OCI-LY3 (cell line): ENCODE data around the gene PIK3CB.
"Not testable (repeated sequence)": the region's sequence is repeated elsewhere in the genome, so short reads cannot be mapped to it uniquely, and the experiment has no call there.

Experiments
- H2AFZ ChIP-seq: fragments of 200-600, 300-600 bp; shearing (Covaris generic); 2 replicates; pipeline ENCODE4 v1.6.0; 2014; ENCODE audit warnings: antibody characterized with exemption, low read depth, low read length
- H3K27ac ChIP-seq: fragments of 200-600, 300-600 bp; sonication (generic); 2 replicates; pipeline ENCODE4 v1.5.1; 2014; ENCODE audit warnings: mild to moderate bottlenecking, low read length, moderate library complexity, mixed read lengths
- H3K27me3 ChIP-seq: fragments of 200-600, 300-600 bp; sonication (generic); 2 replicates; pipeline ENCODE4 v1.6.1; 2014; ENCODE audit warnings: low read depth, low read length, mixed read lengths
- H3K36me3 ChIP-seq: fragments of 200-600, 300-600 bp; sonication (generic); replicated peaks from 2 replicates; pipeline ENCODE3; 2014; ENCODE audit warnings: low read depth, low read length, mixed read lengths
- H3K4me1 ChIP-seq: fragments of 300-600, 200-600 bp; sonication (generic); 2 replicates; pipeline ENCODE4 v1.6.1; 2014; ENCODE audit warnings: low read length, mixed read lengths
- H3K4me2 ChIP-seq: fragments of 200-600, 300-600 bp; sonication (generic); 2 replicates; pipeline ENCODE4 v1.6.1; 2014; ENCODE audit warnings: low read length, mixed read lengths
- H3K4me3 ChIP-seq: fragments of 300-600, 200-600 bp; sonication (generic); 2 replicates; pipeline ENCODE4 v1.5.1; 2014; ENCODE audit warnings: antibody characterized with exemption, mild to moderate bottlenecking, low read length, moderate library complexity
- H3K79me2 ChIP-seq: fragments of 300-600, 200-600 bp; shearing (Covaris generic); 2 replicates; pipeline ENCODE4 v1.6.1; 2014; ENCODE audit warnings: mild to moderate bottlenecking, low read length, mixed read lengths
- H3K9ac ChIP-seq: fragments of 300-600, 200-600 bp; shearing (Covaris generic); 2 replicates; pipeline ENCODE4 v1.6.0; 2014; ENCODE audit warnings: mild to moderate bottlenecking, low read length, moderate library complexity
- H3K9me3 ChIP-seq: fragments of 200-600, 300-600 bp; shearing (Covaris generic); 2 replicates; pipeline ENCODE4 v1.6.1; 2014; ENCODE audit warnings: low read length, mixed read lengths; ENCODE audit not compliant: insufficient read depth
- H4K20me1 ChIP-seq: fragments of 200-600, 300-600 bp; sonication (generic); 2 replicates; pipeline ENCODE4 v1.6.1; 2016; ENCODE audit warnings: low read length, mixed read lengths; ENCODE audit not compliant: insufficient read depth
- EZH2phosphoT487 ChIP-seq: fragments of 200-600 bp; shearing (Covaris generic); IDR thresholded peaks from 2 replicates; pipeline ENCODE4 v1.6.1; 2018; ENCODE audit warnings: antibody characterized with exemption, mixed run types, low read depth
- TF ChIP-seq, protein P1 (sequence below): fragments of 200-600, 300-600 bp; sonication (generic); IDR thresholded peaks from 2 replicates; pipeline ENCODE4 v1.5.1; 2014; ENCODE audit warnings: antibody characterized with exemption, low read length, low read depth

PIK3CB gene

GRCh38 chr3:138835397-138835757 is 649 bp upstream of the PIK3CB start:
- Histone ChIP-seq H3K27ac (peak overlapping the region; percentile 61), H4K20me1 (peaks cover 8% of the 10 kb centered on the region; the same call in 1 of the 2 replicates), H2AFZ (peak overlapping the region; percentile 93), H3K79me2 (peaks cover 39% of the 10 kb centered on the region), H3K36me3 (peaks cover 3% of the 10 kb centered on the region), H3K9ac (peak overlapping the region; percentile 96), H3K4me1 (peaks cover 11% of the 10 kb centered on the region), H3K9me3 (no peaks in the 10 kb centered on the region), H3K4me3 (peak overlapping the region; percentile 80), H3K27me3 (no peaks in the 10 kb centered on the region), H3K4me2 (peak overlapping the region; percentile 85)
- TF ChIP-seq EZH2phosphoT487 = no peak
- TF ChIP-seq, protein P1, sequence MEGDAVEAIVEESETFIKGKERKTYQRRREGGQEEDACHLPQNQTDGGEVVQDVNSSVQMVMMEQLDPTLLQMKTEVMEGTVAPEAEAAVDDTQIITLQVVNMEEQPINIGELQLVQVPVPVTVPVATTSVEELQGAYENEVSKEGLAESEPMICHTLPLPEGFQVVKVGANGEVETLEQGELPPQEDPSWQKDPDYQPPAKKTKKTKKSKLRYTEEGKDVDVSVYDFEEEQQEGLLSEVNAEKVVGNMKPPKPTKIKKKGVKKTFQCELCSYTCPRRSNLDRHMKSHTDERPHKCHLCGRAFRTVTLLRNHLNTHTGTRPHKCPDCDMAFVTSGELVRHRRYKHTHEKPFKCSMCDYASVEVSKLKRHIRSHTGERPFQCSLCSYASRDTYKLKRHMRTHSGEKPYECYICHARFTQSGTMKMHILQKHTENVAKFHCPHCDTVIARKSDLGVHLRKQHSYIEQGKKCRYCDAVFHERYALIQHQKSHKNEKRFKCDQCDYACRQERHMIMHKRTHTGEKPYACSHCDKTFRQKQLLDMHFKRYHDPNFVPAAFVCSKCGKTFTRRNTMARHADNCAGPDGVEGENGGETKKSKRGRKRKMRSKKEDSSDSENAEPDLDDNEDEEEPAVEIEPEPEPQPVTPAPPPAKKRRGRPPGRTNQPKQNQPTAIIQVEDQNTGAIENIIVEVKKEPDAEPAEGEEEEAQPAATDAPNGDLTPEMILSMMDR = no peak

DNA sequence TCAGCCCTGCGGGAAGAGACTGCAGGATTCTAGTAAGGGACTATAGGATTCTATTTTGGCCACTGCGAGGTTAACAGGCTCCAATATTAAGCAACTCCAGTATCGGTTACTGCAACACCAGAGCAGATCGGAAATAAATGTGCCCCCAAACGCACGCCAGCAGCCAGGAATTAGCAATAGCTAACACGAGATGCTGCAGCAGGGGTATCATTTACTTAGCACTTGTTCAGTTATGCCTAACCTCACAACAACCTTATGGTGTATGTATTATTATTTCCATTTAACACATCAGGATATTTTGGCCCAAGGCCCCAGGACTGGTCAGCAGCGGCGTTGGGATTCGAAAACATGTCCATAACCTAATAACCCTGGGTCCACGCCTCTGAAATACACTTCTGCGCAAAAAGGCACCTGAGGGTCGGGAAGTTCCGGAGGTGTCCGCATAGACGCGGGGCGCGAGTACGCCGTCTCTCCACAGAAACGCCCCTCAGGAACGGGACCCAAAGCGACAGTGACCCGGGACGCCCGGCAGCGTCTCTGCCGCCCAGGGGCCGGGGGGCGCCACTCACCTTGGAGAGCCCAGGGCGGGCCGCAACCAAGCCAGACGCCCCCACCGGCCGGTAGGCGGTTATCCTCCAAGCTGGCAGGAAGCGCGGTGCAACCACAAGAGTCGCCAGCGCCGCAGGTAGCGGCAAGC is 681 bp downstream of the PIK3CB start:
- Histone ChIP-seq H3K9ac (peak overlapping the region; percentile 96), H4K20me1 (peaks cover 11% of the 10 kb centered on the region; the same call in 1 of the 2 replicates), H3K4me3 (peak overlapping the region; percentile 80), H3K4me2 (peak overlapping the region; percentile 89), H3K27ac (peak overlapping the region; percentile 51), H3K79me2 (peaks cover 53% of the 10 kb centered on the region), H3K9me3 (no peaks in the 10 kb centered on the region), H3K4me1 (peaks cover 11% of the 10 kb centered on the region), H3K36me3 (peaks cover 3% of the 10 kb centered on the region), H2AFZ (peak overlapping the region; percentile 55; the same call in 1 of the 2 replicates), H3K27me3 (no peaks in the 10 kb centered on the region)
- no peak for TF ChIP-seq EZH2phosphoT487
- TF ChIP-seq, protein P1 = peak; percentile 46

DNA sequence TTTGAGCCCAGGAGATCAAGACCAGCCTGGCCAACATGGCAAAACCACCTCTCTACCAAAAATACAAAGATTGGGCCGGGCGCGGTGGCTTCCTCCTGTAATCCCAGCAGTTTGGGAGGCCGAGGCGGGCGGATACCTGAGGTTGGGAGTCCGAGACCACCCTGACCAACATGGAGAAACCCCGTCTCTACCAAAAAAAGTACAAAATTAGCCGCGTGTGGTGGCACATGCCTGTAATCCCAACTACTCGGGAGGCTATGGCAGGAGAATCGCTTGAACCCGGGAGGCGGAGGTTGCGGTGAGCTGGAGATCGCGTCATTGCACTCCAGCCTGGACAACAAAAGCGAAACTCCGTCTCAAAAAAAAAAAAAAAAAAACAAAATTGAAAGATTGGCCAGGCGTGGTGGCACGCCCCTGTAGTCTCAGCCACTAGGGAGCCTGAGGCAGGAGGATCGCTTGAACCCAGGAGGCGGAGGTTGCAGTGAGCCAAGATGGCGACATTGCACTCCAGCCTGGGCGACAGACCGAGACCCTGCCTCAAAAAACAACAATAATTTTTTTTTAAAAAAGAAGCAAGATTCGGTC is 2.2 kb downstream of the PIK3CB start:
- not testable (repeated sequence) for H3K4me3 ChIP-seq, H2AFZ ChIP-seq, H3K27me3 ChIP-seq, H3K36me3 ChIP-seq, H3K9me3 ChIP-seq, H3K27ac ChIP-seq, H3K9ac ChIP-seq, H3K4me2 ChIP-seq
- peaks cover 58% of the 10 kb centered on the region for H3K79me2 ChIP-seq
- H3K4me1 ChIP-seq = peaks cover 11% of the 10 kb centered on the region
- peaks cover 11% of the 10 kb centered on the region; the same call in 1 of the 2 replicates for H4K20me1 ChIP-seq

GRCh38 chr3:138829886-138830510 is 4.7 kb downstream of the PIK3CB start:
- peaks cover 7% of the 10 kb centered on the region for H3K4me1 ChIP-seq
- TF ChIP-seq, protein P1 = no peak
- no peak for TF ChIP-seq EZH2phosphoT487
- H3K9me3 ChIP-seq = no peaks in the 10 kb centered on the region
- H4K20me1 ChIP-seq = peaks cover 22% of the 10 kb centered on the region
- H2AFZ ChIP-seq = no peak overlapping the region
- H3K9ac ChIP-seq = no peak overlapping the region
- peaks cover 77% of the 10 kb centered on the region for H3K79me2 ChIP-seq
- no peak overlapping the region for H3K4me2 ChIP-seq
- peaks cover 3% of the 10 kb centered on the region for H3K36me3 ChIP-seq
- no peak overlapping the region for H3K27ac ChIP-seq
- no peaks in the 10 kb centered on the region for H3K27me3 ChIP-seq
- no peak overlapping the region for H3K4me3 ChIP-seq
